KOPT-K1 (cell line): ENCODE data around the gene POU2AF3.
"Not testable (repeated sequence)": the region's sequence is repeated elsewhere in the genome, so short reads cannot be mapped to it uniquely, and the experiment has no call there.

Experiments used
- H3K27ac ChIP-seq: fragments of 200-600 bp; sonication (generic); 2 replicates; pipeline ENCODE4 v1.5.1; 2016; ENCODE audit warnings: antibody characterized with exemption, mild to moderate bottlenecking, low read depth, low read length; ENCODE audit not compliant: poor library complexity, severe bottlenecking
- H3K36me3 ChIP-seq: fragments of 200-600 bp; sonication (generic); 2 replicates; pipeline ENCODE4 v1.5.1; 2017; ENCODE audit warnings: antibody characterized with exemption, mild to moderate bottlenecking, low read length, moderate library complexity; ENCODE audit not compliant: insufficient read depth
- H3K9me3 ChIP-seq: fragments of 200-600 bp; sonication (generic); 2 replicates; pipeline ENCODE4 v1.5.1; 2017; ENCODE audit warnings: antibody characterized with exemption, low read length, mild to moderate bottlenecking; ENCODE audit not compliant: insufficient read depth, poor library complexity, severe bottlenecking

The POU2AF3 gene, protein sequence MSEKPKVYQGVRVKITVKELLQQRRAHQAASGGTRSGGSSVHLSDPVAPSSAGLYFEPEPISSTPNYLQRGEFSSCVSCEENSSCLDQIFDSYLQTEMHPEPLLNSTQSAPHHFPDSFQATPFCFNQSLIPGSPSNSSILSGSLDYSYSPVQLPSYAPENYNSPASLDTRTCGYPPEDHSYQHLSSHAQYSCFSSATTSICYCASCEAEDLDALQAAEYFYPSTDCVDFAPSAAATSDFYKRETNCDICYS

DNA sequence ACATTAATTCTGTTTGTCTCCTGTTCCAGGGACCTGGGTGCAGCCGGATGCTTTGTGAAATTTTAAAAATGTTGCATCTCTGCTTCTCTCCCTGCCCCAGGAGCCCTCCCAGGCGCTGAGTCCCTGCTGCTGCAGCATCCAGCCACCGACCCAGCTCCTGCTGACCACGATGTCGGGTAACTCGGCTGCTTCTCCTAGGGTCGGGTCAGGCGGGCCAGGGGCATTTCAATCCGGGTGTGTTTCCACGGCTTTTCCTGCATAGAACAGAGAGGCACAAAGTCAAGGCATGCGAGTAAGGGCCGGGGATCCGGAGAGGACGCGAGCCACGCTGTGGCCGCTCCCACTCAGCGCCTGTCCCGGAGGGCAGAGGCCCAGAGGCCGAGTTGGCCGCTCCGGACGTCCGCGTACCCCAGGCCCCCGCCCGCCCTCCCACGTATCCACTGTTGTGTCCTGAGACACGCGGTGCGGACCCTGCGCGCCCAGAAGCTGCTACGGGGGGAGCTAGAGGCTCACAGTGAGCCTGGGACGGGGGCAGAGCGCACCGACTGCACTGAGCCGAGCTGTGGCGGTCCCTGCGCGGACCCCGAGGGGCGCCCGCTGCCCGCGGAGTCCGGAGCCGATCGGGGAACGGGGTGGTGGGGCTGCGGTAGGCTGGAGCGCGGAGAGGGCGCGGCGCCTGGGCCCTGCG lies at the start of gene POU2AF3:
POU2AF3 (plus strand) TSS at position 134 of the 688 bp plus-strand sequence; CDS start at position 170, 36 bp downstream.
- Histone ChIP-seq H3K27ac (no peak within 1 kb of the TSS), H3K9me3 (no peaks in the 10 kb centered on the region), H3K36me3 (no peaks in the 10 kb centered on the region)

DNA sequence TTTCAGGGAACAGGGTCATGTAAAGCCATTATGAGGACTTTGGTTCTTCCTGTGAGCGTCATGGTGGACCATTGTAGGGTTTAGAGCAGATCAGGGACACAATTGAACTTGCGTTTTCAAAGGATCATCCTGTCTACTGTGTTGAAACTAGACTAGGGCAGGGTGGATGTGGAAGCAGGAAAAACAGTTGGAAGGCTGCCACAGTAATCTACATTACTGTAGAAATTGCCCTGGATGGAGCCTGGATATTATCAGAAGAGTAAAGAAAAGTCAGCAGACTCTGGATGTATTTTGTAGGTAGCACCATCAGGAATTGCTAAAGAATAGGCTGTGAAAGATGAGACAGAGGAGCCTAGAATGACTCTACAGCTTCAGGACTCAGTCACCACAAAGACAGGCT lies 47.4 kb upstream of the POU2AF3 start:
- Histone ChIP-seq H3K27ac (no peak overlapping the region), H3K9me3 (no peaks in the 10 kb centered on the region), H3K36me3 (no peaks in the 10 kb centered on the region)

DNA sequence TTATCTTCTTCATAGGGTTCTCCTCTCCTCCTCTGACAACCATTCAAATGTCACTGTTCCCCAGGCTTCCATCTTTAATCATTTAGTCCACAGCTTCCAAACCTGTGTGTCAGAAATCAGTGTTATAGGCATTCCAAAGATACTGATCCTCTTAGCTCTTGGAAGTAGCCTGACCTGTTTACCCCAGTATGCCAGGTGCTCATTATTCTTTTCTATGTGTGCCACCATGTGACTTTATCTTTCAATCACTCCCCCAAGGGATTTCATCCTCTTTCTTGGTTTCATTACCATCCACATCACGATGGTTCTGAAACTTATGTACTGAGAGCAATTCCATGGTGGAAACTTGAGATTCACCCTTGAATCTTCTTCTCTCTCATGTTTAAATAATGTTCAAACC lies 45.2 kb upstream of the POU2AF3 start:
- Histone ChIP-seq H3K27ac (no peak overlapping the region), H3K9me3 (no peaks in the 10 kb centered on the region), H3K36me3 (no peaks in the 10 kb centered on the region)

DNA sequence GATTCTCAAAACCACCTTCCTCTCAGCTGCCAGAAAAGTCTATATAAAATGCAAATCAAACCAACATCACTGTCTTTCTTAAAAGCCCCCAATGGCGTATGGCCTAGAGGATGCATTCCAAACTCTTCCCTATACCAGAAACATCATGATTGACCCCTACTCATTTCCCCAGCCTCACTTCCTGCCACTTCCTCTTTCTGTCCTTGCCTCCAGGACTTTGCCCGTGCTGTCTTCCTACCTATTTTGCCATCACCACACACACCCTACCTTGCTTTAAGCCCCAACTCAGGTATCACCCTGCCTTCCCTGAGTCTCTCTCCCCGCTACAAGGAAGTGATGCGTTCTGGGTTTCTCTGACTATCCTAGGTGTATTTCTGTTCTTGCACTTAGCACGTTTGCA lies 44.7 kb upstream of the POU2AF3 start:
- H3K9me3 ChIP-seq, result no peaks in the 10 kb centered on the region
- no peak overlapping the region for H3K27ac ChIP-seq
- H3K36me3 ChIP-seq, result no peaks in the 10 kb centered on the region

DNA sequence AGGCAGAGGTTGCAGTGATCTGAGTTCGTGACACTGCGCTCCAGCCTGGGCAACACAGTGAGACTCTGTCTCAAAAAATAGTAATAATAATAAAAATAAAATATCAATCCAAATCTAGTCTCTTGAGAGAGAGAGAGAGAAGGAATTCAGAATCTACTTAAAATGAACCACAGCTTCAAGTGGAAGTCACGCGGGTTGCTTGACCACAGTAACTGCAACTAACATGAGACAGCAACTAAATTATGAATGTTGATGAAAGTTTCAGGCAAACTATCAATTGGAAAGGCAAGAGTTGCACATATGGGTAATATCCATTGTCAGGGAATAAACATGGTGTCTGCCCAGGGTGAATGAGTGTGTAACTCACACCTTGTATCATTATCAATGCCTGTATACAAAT lies 40.3 kb upstream of the POU2AF3 start:
- Histone ChIP-seq H3K9me3 (no peaks in the 10 kb centered on the region), H3K36me3 (no peaks in the 10 kb centered on the region), H3K27ac (no peak overlapping the region)

DNA sequence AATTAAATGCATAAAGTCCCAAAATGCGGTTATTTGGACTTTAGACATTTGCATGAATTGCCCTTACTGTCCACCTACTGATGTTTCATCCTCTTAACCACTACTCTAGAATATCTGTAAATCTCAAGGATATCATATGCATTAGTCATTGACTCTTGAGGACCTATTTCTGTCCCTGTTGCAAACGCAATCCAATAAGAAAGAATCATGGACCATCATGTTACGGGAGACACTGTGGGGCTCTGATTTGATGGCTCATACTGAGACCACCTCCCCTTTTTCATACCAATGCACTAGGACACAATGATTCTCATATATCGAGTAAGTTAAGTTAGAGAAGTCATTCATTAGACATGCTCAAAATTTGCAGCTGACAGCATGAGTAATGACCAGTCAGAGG lies 38.5 kb upstream of the POU2AF3 start:
- Histone ChIP-seq H3K36me3 (no peaks in the 10 kb centered on the region), H3K27ac (no peak overlapping the region), H3K9me3 (no peaks in the 10 kb centered on the region)

DNA sequence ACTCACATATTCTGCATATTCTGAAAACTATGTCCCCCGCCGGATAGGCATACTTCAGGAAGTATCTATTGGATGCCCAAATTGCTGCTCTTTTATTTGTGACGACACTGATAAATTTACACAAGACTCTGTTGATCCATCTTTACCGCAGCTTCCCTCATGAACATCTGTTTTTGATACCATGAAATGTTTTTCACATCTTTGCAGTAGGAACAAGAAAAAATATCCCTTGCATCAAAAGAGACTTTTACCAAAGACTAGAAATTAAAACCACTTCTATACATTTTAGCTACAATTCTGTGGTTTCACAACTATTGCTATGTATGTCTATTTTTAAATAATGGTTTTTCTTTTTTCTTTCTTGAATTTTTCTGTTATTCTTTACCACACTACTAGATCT lies 37.5 kb upstream of the POU2AF3 start:
- Histone ChIP-seq H3K27ac (no peak overlapping the region), H3K36me3 (no peaks in the 10 kb centered on the region), H3K9me3 (no peaks in the 10 kb centered on the region)

DNA sequence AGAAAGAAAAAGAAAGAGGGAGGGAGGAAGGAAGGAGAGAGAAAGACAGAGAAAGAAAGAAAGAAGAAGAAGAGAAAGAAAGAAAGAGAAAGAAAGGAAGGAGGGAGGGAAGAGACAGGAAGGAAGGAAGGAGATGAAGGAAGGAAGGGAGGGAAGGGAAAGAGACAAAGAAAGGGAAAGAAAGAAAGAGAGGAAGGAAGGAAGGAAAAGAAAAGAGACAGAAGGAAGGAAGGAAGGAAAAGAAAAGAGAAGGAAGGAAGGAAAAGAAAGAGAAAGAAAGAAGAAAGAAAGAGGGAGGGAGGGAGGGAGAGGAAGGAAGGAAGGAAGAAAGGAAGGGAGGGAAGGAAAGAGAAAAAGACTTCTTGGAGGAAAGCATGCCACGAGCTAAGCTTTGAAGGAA lies 33.7 kb upstream of the POU2AF3 start:
- H3K9me3 ChIP-seq, result no peaks in the 10 kb centered on the region
- no peak overlapping the region for H3K27ac ChIP-seq
- H3K36me3 ChIP-seq, result no peaks in the 10 kb centered on the region

DNA sequence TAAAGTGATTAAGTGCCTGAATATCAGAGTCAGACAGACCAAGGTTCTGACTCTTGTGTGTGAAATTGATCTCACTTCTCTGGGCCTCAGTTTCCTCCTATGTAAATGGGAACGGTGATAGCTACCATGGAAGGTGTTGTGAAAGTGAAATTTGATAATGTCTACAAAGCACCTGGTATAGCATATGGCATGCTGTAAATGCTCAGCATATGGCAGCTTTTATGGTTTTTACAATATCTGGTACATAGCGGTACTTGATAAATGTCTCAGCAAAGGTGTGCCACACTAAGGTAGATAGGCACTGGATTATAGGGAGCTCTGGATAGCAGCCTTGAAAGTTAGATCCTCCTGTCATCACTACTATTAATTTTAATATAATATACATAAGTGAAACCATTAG lies 32.9 kb upstream of the POU2AF3 start:
- Histone ChIP-seq H3K27ac (no peak overlapping the region), H3K36me3 (no peaks in the 10 kb centered on the region), H3K9me3 (no peaks in the 10 kb centered on the region)

DNA sequence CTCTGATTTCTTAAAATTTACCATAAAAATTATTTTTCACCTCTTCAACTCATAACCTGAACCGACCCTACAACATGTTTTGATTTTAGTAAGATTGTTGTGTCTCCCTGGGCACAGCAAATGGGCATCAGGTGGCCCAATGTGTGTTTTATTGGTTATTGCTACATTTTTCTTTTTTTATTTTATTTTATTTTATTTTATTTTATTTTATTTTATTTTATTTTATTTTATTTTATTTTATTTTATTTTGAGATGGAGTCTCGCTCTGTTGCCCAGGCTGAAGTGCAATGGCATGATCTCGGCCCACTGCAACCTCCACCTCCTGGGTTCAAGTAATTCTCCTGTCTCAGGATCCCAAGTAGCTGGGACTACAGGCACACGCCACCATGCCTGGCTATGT lies 30.0 kb upstream of the POU2AF3 start:
- H3K36me3 ChIP-seq, H3K9me3 ChIP-seq, H3K27ac ChIP-seq: not testable (repeated sequence)

DNA sequence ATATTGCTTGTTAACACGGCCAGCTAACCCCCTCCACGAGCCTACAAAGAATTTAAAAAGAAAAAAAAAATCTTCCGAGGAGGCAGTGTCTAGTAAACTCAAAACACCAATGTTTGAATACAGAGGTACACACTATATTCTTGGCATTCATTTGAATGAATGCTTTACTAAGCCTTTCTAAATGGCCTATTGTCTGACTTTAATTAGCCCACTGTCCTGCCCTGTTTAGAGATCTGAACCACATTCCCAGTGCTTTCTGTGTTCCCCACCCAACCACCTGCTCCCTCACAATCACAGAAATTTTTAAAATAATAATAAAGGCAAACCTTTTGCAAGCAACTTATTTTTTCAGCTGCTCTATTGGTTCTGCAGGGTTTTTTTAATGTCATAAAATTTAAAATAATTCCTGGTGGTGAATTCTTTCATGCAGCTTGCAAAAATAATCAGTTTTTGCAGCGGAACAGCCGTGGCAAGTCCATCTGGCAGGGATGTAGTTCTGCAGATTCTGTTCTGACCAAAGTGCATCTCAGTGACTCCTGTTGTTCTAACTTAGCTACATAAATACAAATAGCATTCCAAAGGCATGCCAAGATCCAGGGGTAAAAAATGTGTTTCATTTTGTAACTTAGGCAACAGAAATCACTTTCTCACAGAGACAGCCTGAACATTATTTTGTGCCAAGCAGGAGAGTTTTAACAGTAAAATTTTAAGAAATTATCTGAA lies 29.0 kb upstream of the POU2AF3 start:
- Histone ChIP-seq H3K27ac (no peak overlapping the region), H3K36me3 (no peaks in the 10 kb centered on the region), H3K9me3 (no peaks in the 10 kb centered on the region)

DNA sequence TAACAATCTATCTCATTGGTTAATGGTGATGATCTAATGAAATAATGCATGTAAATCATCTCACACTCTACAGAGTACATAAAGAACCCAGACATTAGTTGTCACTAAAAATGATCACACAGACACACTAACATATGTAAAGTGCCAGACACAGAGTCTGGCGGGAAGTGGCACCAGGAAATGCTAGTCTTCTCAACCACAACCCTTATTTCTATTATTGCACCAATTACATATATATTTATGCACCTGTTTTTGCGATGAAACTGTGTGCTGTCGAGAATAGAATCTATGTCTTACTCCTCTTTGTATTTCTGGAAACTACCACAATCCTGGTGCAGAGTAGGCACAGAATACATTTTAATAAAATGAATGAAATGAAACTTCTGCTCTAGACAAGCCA lies 25.9 kb upstream of the POU2AF3 start:
- Histone ChIP-seq H3K36me3 (no peaks in the 10 kb centered on the region), H3K9me3 (no peaks in the 10 kb centered on the region), H3K27ac (no peak overlapping the region)

DNA sequence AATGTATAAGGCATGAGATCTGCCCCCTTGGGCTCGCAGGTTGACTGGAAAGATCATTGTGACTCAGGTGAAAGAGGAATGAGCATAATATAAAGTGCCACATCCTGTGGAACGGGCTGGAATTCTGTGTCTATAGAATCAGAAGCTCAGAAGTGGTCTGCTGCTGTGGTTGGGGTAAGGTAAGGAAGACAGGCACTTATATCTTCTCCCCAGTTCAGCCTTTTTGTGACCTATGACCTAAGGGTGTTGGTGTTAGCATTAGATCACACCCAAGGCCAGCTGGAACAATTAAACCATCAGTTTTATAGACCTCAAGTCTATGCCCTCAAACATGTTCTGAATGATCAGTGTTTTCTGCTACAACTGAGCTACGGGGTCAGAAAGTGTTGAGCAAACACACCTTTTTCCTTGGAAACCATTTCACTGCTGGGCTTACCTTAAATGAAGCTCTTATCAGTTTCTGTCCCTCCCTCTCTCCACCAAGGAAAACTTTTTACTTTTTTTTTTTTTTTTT lies 15.7 kb upstream of the POU2AF3 start:
- no peak overlapping the region for H3K27ac ChIP-seq
- no peaks in the 10 kb centered on the region for H3K9me3 ChIP-seq
- H3K36me3 ChIP-seq, result no peaks in the 10 kb centered on the region

DNA sequence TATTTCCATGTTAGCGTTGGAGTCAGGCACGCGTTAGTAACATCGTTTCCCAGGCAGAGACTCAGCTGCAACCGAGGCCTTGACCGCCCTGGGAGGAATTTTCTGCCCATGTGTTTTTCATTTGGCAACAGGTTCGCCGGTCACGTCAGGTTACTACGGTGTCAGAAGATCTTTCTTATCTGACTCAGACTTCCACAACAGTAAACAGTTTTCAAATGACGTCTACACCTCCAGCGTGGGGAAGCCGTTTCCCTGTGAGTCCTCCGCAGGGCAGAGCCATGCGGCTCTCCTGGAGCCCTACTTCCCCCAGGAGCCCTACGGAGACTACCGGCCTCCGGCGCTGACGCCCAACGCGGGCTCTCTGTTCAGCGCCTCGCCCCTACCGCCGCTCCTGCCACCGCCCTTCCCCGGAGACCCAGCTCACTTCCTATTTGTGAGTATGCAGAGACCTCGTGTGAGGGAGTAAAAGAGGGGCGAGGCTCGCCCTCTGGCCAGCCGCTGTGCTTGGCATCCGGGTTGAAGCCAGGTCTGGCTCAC lies 14.3 kb upstream of the POU2AF3 start:
- no peak overlapping the region for H3K27ac ChIP-seq
- H3K9me3 ChIP-seq, result no peaks in the 10 kb centered on the region

More for the DNA sequence above, 14.3 kb upstream of the POU2AF3 start:
- H3K36me3 ChIP-seq, result no peaks in the 10 kb centered on the region
